PC-9 (cell line): ENCODE results near the gene CRIP2. TPM values are rescaled to one million over a fixed set of nuclear protein-coding genes. Genes with fewer than 3 reads are reported as not detected.

Experiments
- BruUV-seq: library from RNA; stranded (reverse); fragments of 400-500 nt; replicated peaks from 2 replicates; lab custom pipeline; 2021; lab: Mats Ljungman, UMichigan
- CTCF ChIA-PET: fragments of 300-600 bp; sonication (Branson Sonifier 250); formaldehyde crosslinking; loops from one replicate; lab custom pipeline; 2022; ENCODE audit warnings: antibody characterized with exemption; lab: Charles Lee
- POLR2A ChIA-PET: fragments of 300-600 bp; sonication (Branson Sonifier 250); formaldehyde crosslinking; loops from one replicate; lab custom pipeline; 2022; ENCODE audit warnings: antibody characterized with exemption; ENCODE audit not compliant: unreplicated experiment; lab: Charles Lee
- DNase-seq, 2 experiments: peaks; one replicate each; pipeline versions ENCODE4 v3.0.0 to v3.0.0-alpha.2; 2015 to 2022; ENCODE audit warnings: mixed read lengths in 1 of 2
- H2AFZ ChIP-seq: fragments of 200-600 bp; sonication (generic); 2 replicates; pipeline ENCODE4 v1.8.1; 2017; ENCODE audit warnings: antibody characterized with exemption
- H3F3A ChIP-seq: fragments of 200-600 bp; sonication (generic); 2 replicates; pipeline ENCODE4 v1.8.1; 2017; ENCODE audit warnings: antibody characterized with exemption, mild to moderate bottlenecking, low read depth; ENCODE audit not compliant: insufficient read depth
- H3K27ac ChIP-seq: fragments of 200-600 bp; sonication (generic); 2 replicates; pipeline ENCODE4 v1.6.1; 2016; ENCODE audit warnings: mixed run types
- H3K27me3 ChIP-seq: fragments of 200-600 bp; sonication (generic); 2 replicates; pipeline ENCODE4 v1.6.1; 2016; ENCODE audit warnings: low read depth, mixed run types; ENCODE audit not compliant: insufficient read depth
- H3K36me3 ChIP-seq: fragments of 200-600 bp; sonication (generic); 2 replicates; pipeline ENCODE4 v1.6.1; 2016; ENCODE audit warnings: low read depth, mixed run types
- H3K4me1 ChIP-seq: fragments of 200-600 bp; sonication (generic); replicated peaks from 2 replicates; pipeline ENCODE4 v1.6.1; 2016; ENCODE audit warnings: mixed run types; ENCODE audit not compliant: insufficient read depth
- H3K4me2 ChIP-seq: fragments of 200-600 bp; sonication (generic); 2 replicates; pipeline ENCODE4 v1.6.1; 2017; ENCODE audit warnings: mixed run types
- H3K4me3 ChIP-seq: fragments of 200-600 bp; sonication (generic); 2 replicates; pipeline ENCODE4 v1.6.1; 2016; ENCODE audit warnings: mixed run types
- H3K79me2 ChIP-seq: fragments of 200-600 bp; sonication (generic); 2 replicates; pipeline ENCODE4 v1.6.1; 2017; ENCODE audit warnings: low read depth, mixed run types
- H3K9me2 ChIP-seq: fragments of 200-600 bp; sonication (generic); 2 replicates; pipeline ENCODE4 v1.8.1; 2017; ENCODE audit warnings: mild to moderate bottlenecking; ENCODE audit not compliant: insufficient read depth
- H3K9me3 ChIP-seq: fragments of 200-600 bp; sonication (generic); 2 replicates; pipeline ENCODE4 v1.8.1; 2016; ENCODE audit warnings: low read depth; ENCODE audit not compliant: insufficient read depth
- H4K20me1 ChIP-seq: fragments of 200-600 bp; sonication (generic); 2 replicates; pipeline ENCODE4 v1.8.1; 2017; ENCODE audit not compliant: insufficient read depth
- CTCF ChIP-seq: fragments of 200-600 bp; sonication (generic); conservative IDR thresholded peaks from 2 replicates; pipeline ENCODE4 v1.6.1; 2017; ENCODE audit warnings: mixed run types, antibody characterized with exemption, mild to moderate bottlenecking, moderate library complexity
- EZH2 ChIP-seq: fragments of 200-600 bp; sonication (generic); IDR thresholded peaks from 2 replicates; pipeline ENCODE4 v1.8.0; 2017; ENCODE audit warnings: antibody characterized with exemption, low read depth
- intact Hi-C: fragments of 100-400 bp; cut with micrococcal nuclease; formaldehyde crosslinking; loops from one replicate; pipeline ENCODE4 v1.10.0; 2022; ENCODE audit not compliant: unreplicated experiment
- total RNA-seq: library from RNA; stranded (reverse); gene quantifications from 2 replicates; pipeline ENCODE4 v1.2.3, GENCODE V29; 2021

Gene CRIP2
- total RNA-seq, 1 experiment from 2014 or later: 50.2 TPM

GRCh38 chr14:105450123-105450505 lies 24.5 kb upstream of the CRIP2 start:
- H3K9me2 ChIP-seq: no peaks in the 10 kb centered on the region
- no peak overlapping the region for H3K4me2 ChIP-seq
- no TSS peak for BruUV-seq
- H3K36me3 ChIP-seq: no peaks in the 10 kb centered on the region
- H3K79me2 ChIP-seq: no peaks in the 10 kb centered on the region
- TF ChIP-seq CTCF (no peak), EZH2 (no peak)
- intact Hi-C loops: no loop called here
- no peaks in the 10 kb centered on the region for H3F3A ChIP-seq
- DNase-seq: no peak
- no peaks in the 10 kb centered on the region for H3K4me1 ChIP-seq
- no peak overlapping the region for H3K27ac ChIP-seq
- CTCF ChIA-PET: no interaction called here
- POLR2A ChIA-PET: no interaction called here
- H3K27me3 ChIP-seq: no peaks in the 10 kb centered on the region
- peaks cover 19% of the 10 kb centered on the region for H4K20me1 ChIP-seq
- no peaks in the 10 kb centered on the region for H3K9me3 ChIP-seq
- no peak overlapping the region for H2AFZ ChIP-seq
- H3K4me3 ChIP-seq: no peak overlapping the region

GRCh38 chr14:105450864-105451720 lies 23.5 kb upstream of the CRIP2 start:
- BruUV-seq: no TSS peak
- ChIA-PET CTCF (no interaction called here), POLR2A (no interaction called here)
- intact Hi-C loops: no loop called here
- no peak overlapping the region for H3K27ac ChIP-seq
- H4K20me1 ChIP-seq: peaks cover 19% of the 10 kb centered on the region
- no peaks in the 10 kb centered on the region for H3K9me2 ChIP-seq
- no peaks in the 10 kb centered on the region for H3K27me3 ChIP-seq
- no peaks in the 10 kb centered on the region for H3K4me1 ChIP-seq
- no peak overlapping the region for H3K4me2 ChIP-seq
- no peaks in the 10 kb centered on the region for H3K36me3 ChIP-seq
- H2AFZ ChIP-seq: no peak overlapping the region
- no peaks in the 10 kb centered on the region for H3F3A ChIP-seq
- TF ChIP-seq CTCF (no peak), EZH2 (no peak)
- no peaks in the 10 kb centered on the region for H3K79me2 ChIP-seq
- no peak for DNase-seq
- H3K4me3 ChIP-seq: no peak overlapping the region
- no peaks in the 10 kb centered on the region for H3K9me3 ChIP-seq

GRCh38 chr14:105452963-105453362 lies 21.7 kb upstream of the CRIP2 start:
- H3F3A ChIP-seq: no peaks in the 10 kb centered on the region
- intact Hi-C loops: no loop called here
- H2AFZ ChIP-seq: no peak overlapping the region
- H3K36me3 ChIP-seq: no peaks in the 10 kb centered on the region
- BruUV-seq: no TSS peak
- H3K4me1 ChIP-seq: no peaks in the 10 kb centered on the region
- no peaks in the 10 kb centered on the region for H3K27me3 ChIP-seq
- no peaks in the 10 kb centered on the region for H3K79me2 ChIP-seq
- peaks cover 17% of the 10 kb centered on the region for H4K20me1 ChIP-seq
- H3K9me3 ChIP-seq: no peaks in the 10 kb centered on the region
- POLR2A ChIA-PET: no interaction called here
- peak in 1 of 2 experiments; percentile 15 for DNase-seq
- no peak overlapping the region for H3K4me3 ChIP-seq
- H3K4me2 ChIP-seq: no peak overlapping the region
- CTCF ChIA-PET: no interaction called here
- H3K9me2 ChIP-seq: no peaks in the 10 kb centered on the region
- TF ChIP-seq CTCF (no peak), EZH2 (no peak)
- H3K27ac ChIP-seq: no peak overlapping the region
